Measurements from ENCODE around the gene PLEKHM3. TPM values are rescaled to one million over a fixed set of nuclear protein-coding genes. Genes with fewer than 3 reads are reported as not detected.

Gene PLEKHM3
- total RNA-seq, 1 experiment from 2014 or later = 8.4 TPM

- Histone ChIP-seq H3K27me3 (ENCODE audit: insufficient read depth, low read depth) (no peaks in the 10 kb centered on the region), H3K36me3 (ENCODE audit: low read depth) (no peaks in the 10 kb centered on the region), H3K9me3 (ENCODE audit: insufficient read depth, low read depth) (no peaks in the 10 kb centered on the region), H3K4me1 (replicated peaks; ENCODE audit: insufficient read depth) (peaks cover 13% of the 10 kb centered on the region), H4K20me1 (ENCODE audit: insufficient read depth) (no peaks in the 10 kb centered on the region), H3K4me2 (no peak overlapping the region), H3K4me3 (no peak overlapping the region), H3F3A (ENCODE audit: insufficient read depth, low read depth) (peaks cover 13% of the 10 kb centered on the region; the same call in 1 of the 2 replicates), H3K27ac (no peak overlapping the region), H3K9me2 (ENCODE audit: insufficient read depth) (no peaks in the 10 kb centered on the region), H2AFZ (no peak overlapping the region), H3K79me2 (ENCODE audit: low read depth) (no peaks in the 10 kb centered on the region)
- BruUV-seq (replicated peaks) = no TSS peak
- no peak for DNase-seq
- POLR2A ChIA-PET (ENCODE audit: unreplicated experiment) = no interaction called here
- intact Hi-C loops (cut with micrococcal nuclease; ENCODE audit: unreplicated experiment) = no loop called here
- CTCF ChIA-PET = interaction anchor here (1.2 kb wide), 1 partner anchor 17 kb away, joined by 19 read pairs; no protein-coding TSS in a partner anchor
- TF ChIP-seq CTCF (conservative IDR thresholded peaks at IDR 0.05) = no peak
- no peak for TF ChIP-seq EZH2 (IDR thresholded peaks at IDR 0.05; ENCODE audit: low read depth)
Observed at GRCh38 chr2:207852791-207853190, 172.5 kb downstream of the PLEKHM3 start.

- Histone ChIP-seq H3K27ac (no peak overlapping the region), H3K27me3 (ENCODE audit: insufficient read depth, low read depth) (no peaks in the 10 kb centered on the region), H3K79me2 (ENCODE audit: low read depth) (no peaks in the 10 kb centered on the region), H3K4me1 (replicated peaks; ENCODE audit: insufficient read depth) (peaks cover 26% of the 10 kb centered on the region), H4K20me1 (ENCODE audit: insufficient read depth) (no peaks in the 10 kb centered on the region), H3K36me3 (ENCODE audit: low read depth) (no peaks in the 10 kb centered on the region), H3K9me2 (ENCODE audit: insufficient read depth) (no peaks in the 10 kb centered on the region), H3K4me2 (no peak overlapping the region), H3K4me3 (no peak overlapping the region), H3K9me3 (ENCODE audit: insufficient read depth, low read depth) (no peaks in the 10 kb centered on the region), H2AFZ (no peak overlapping the region), H3F3A (ENCODE audit: insufficient read depth, low read depth) (peaks cover 20% of the 10 kb centered on the region; the same call in 1 of the 2 replicates)
- TF ChIP-seq CTCF (conservative IDR thresholded peaks at IDR 0.05) = no peak
- TF ChIP-seq EZH2 (IDR thresholded peaks at IDR 0.05; ENCODE audit: low read depth) = no peak
- POLR2A ChIA-PET (ENCODE audit: unreplicated experiment) = no interaction called here
- no peak for DNase-seq
- BruUV-seq (replicated peaks) = no TSS peak
- CTCF ChIA-PET = interaction anchor here (0.8 kb wide), 1 partner anchor 20 kb away, joined by 3 read pairs; no protein-coding TSS in a partner anchor
- intact Hi-C loops (cut with micrococcal nuclease; ENCODE audit: unreplicated experiment) = loop anchor here (5.0 kb wide), 2 partner anchors 57 to 183 kb away; no protein-coding TSS in a partner anchor
Observed at GRCh38 chr2:207849443-207849842, 175.9 kb downstream of the PLEKHM3 start.

GRCh38 chr2:207848545-207848928, 176.8 kb downstream of the PLEKHM3 start:
- H2AFZ ChIP-seq = no peak overlapping the region
- H3K4me2 ChIP-seq = peak overlapping the region; percentile 53
- BruUV-seq (replicated peaks) = no TSS peak

More at GRCh38 chr2:207848545-207848928, 176.8 kb downstream of the PLEKHM3 start:
- Histone ChIP-seq H3F3A (ENCODE audit: insufficient read depth, low read depth) (peaks cover 20% of the 10 kb centered on the region; the same call in 1 of the 2 replicates), H3K9me3 (ENCODE audit: insufficient read depth, low read depth) (no peaks in the 10 kb centered on the region), H3K36me3 (ENCODE audit: low read depth) (no peaks in the 10 kb centered on the region), H3K9me2 (ENCODE audit: insufficient read depth) (no peaks in the 10 kb centered on the region), H4K20me1 (ENCODE audit: insufficient read depth) (no peaks in the 10 kb centered on the region), H3K27me3 (ENCODE audit: insufficient read depth, low read depth) (no peaks in the 10 kb centered on the region), H3K27ac (peak overlapping the region; percentile 46; the same call in 1 of the 2 replicates), H3K4me1 (replicated peaks; ENCODE audit: insufficient read depth) (peaks cover 26% of the 10 kb centered on the region), H3K4me3 (no peak overlapping the region), H3K79me2 (ENCODE audit: low read depth) (no peaks in the 10 kb centered on the region)
- POLR2A ChIA-PET (ENCODE audit: unreplicated experiment) = interaction anchor here (0.6 kb wide), 1 partner anchor 22 kb away, joined by 6 read pairs; no protein-coding TSS in a partner anchor
- DNase-seq = no peak
- CTCF ChIA-PET = no interaction called here
- TF ChIP-seq EZH2 (IDR thresholded peaks at IDR 0.05; ENCODE audit: low read depth) (no peak), CTCF (conservative IDR thresholded peaks at IDR 0.05) (no peak)
- intact Hi-C loops (cut with micrococcal nuclease; ENCODE audit: unreplicated experiment) = loop anchor here (5.0 kb wide), 2 partner anchors 56 to 184 kb away; no protein-coding TSS in a partner anchor
